ENCODE measurements around the gene AP2A2. TPM values are rescaled to one million over a fixed set of nuclear protein-coding genes. Genes with fewer than 3 reads are reported as not detected.

Gene AP2A2
- total and polyA plus RNA-seq, 8 donors = 40.0 to 60.2 (median 50.6) TPM

DNA sequence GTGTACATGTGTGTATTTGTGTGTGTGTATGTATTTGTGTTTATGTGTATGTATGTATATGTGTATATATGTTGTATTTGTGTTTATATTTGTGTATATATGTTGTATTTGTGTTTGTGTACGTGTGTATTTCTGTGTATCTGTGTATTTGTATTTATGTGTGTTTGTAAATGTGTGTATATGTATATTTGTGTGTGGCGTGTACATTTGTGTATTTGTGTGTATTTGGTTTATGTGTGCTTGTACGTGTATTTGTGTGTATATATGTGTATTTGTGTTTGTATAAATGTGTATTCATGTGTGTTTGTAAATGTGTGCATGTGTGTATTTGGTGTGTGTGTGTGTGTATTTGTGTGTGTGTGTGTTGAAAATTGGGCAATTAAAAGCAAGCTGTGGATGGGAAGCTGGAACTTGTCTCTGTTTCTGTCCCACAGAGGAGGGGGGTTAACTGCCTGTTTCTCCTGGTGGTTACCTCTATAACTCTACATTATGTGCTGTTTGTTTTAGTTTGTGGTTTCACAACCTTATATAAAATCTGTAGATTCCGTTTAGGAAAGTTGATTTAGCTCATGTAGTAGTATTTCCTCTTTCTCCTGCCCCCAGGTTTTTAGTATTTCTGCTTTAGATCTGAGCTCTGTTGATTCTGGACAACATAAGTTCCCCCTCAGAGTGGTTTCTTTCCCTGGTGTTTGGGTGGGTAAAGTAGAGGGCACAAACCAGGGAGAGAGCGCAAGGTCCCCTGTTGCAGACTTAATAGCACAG lies 28.9 kb downstream of the AP2A2 start:
- no peaks in the 10 kb centered on the region for H3K9me3 ChIP-seq
- DNase-seq (no peak), FAIRE-seq (no peak), ATAC-seq (no peak)
- 75 to 78% methylated on average over 5 of the region's 5 CpGs for WGBS, 2 donors
- no peak for TF ChIP-seq CTCF (IDR thresholded peaks at IDR 0.05)
- intact Hi-C loops (cut with DNase I) = no loop called here
- no peaks in the 10 kb centered on the region for H3K27me3 ChIP-seq
- H3K27ac ChIP-seq = peak overlapping the region in 2 of 4 donors; percentile 79 to 80
- H3K4me3 ChIP-seq = no peak overlapping the region
- H3K4me1 ChIP-seq = peaks cover 8 to 50% (median 38%) of the 10 kb centered on the region in 3 donors
- H3K36me3 ChIP-seq = no peaks in the 10 kb centered on the region

DNA sequence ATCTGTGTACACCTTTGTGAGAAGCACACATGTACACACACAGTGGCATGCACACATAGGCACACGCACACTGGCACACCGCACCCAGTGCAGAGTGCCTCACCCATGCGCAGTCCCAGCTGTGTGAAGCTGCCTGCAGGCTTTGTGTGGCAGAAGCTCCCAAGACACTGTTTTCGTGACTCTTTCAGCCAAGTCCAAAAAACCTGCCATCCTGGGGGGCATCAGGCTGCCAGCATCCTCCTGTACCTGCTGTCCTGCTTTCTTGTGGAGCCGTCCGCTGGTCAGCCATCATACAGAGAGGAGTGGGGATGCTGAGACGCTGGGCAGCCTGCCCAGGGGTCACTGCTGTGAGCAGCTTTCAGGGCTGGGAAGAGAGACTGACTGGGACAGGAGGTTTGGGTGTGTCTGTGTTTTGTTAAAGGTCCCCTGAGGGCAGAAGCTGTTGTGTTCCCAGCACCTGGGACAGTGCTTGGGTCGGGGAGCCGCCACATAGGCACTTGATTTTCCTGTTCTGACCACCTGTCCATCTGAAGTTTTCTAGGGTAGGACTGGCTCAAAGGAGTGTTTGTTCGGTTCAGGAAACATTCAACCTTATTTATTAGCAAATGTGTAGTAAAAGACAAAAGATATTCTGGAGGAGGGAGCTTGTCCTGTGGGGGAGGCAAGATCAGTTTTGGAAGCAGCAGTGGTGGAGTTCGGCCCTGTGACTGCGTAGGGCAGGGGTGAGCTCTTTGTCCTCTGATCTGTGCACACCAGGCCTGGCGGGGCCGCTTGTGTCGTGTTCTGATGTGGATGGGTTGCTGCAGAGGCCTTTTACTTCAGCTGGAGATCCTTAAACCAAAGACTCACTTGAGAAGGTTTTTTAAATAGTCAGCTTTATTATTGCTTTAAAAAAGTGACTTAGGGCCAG lies 29.7 kb downstream of the AP2A2 start:
- no peaks in the 10 kb centered on the region for H3K27me3 ChIP-seq
- no peak overlapping the region for H3K4me3 ChIP-seq
- 58 to 65% methylated on average over 15 of the region's 15 CpGs for WGBS, 2 donors
- intact Hi-C loops (cut with DNase I) = no loop called here
- DNase-seq (peak in 3 of 6 donors; percentile 31 to 40 (median 35)), FAIRE-seq (no peak), ATAC-seq (peak; percentile 13 to 31 (median 16))
- peak overlapping the region; percentile 2 to 80 (median 60) for H3K27ac ChIP-seq
- TF ChIP-seq CTCF (IDR thresholded peaks at IDR 0.05) = no peak
- H3K9me3 ChIP-seq = no peaks in the 10 kb centered on the region
- H3K4me1 ChIP-seq = peaks cover 8 to 50% (median 38%) of the 10 kb centered on the region in 3 donors
- H3K36me3 ChIP-seq = peaks cover 0 to 6% (median 0%) of the 10 kb centered on the region in 3 donors

- Histone ChIP-seq H3K4me3 (no peak overlapping the region), H3K27ac (peak overlapping the region in 2 of 4 donors; percentile 38 to 70), H3K36me3 (peaks cover 0 to 11% (median 0%) of the 10 kb centered on the region in 3 donors), H3K4me1 (peaks cover 0 to 42% (median 28%) of the 10 kb centered on the region in 3 donors), H3K27me3 (no peaks in the 10 kb centered on the region), H3K9me3 (no peaks in the 10 kb centered on the region)
- no peak for TF ChIP-seq CTCF (IDR thresholded peaks at IDR 0.05)
- intact Hi-C loops (cut with DNase I) = no loop called here
- DNase-seq = peak in 1 of 6 donors; percentile 18
- 73 to 82% methylated on average over 11 of the region's 11 CpGs for WGBS, 2 donors
- FAIRE-seq = no peak
- ATAC-seq = no peak
These were observed 31.7 kb downstream of the AP2A2 start for GRCh38 chr11:957212-957920.

DNA sequence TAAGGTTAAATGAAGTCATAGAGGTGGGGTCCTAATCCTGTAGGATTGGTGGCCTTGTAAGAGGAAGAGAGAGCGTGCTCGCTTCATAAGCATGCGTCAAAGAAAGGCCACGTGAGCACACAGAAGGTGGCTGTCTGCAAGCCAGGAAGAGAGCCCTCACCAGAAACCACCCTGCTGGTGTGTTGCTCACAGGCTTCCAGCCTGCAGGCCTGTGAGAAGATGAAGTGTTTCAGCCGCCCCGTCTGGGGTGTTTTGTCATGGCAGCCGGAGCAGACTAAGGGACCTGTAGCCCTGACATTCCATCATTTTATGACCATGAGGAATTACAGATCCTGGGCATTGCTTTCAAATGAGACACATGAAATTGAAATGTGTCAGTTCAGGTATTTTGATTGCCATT lies 32.4 kb downstream of the AP2A2 start:
- Histone ChIP-seq H3K9me3 (no peaks in the 10 kb centered on the region), H3K4me1 (peaks cover 0 to 36% (median 23%) of the 10 kb centered on the region in 3 donors), H3K4me3 (no peak overlapping the region), H3K27me3 (no peaks in the 10 kb centered on the region), H3K36me3 (peaks cover 0 to 15% (median 0%) of the 10 kb centered on the region in 3 donors), H3K27ac (no peak overlapping the region)
- peak in 1 of 6 donors; percentile 6 for DNase-seq
- TF ChIP-seq CTCF (IDR thresholded peaks at IDR 0.05) = no peak
- intact Hi-C loops (cut with DNase I) = no loop called here
- no peak for FAIRE-seq
- no peak for ATAC-seq
- WGBS, 2 donors = 93 to 95% methylated on average over 7 of the region's 7 CpGs

All from pancreas (tissue), 10 donors.